Gastrocnemius medialis (tissue), 4 donors: ENCODE data around the gene LOXL3.

Experiments
- POLR2A ChIP-seq, 2 donors: fragments of 450-650 bp; IDR thresholded peaks; one replicate each; pipeline ENCODE4 v1.6.1; 2017; ENCODE audit warnings: antibody characterized with exemption in 2 of 2, mild to moderate bottlenecking in 2 of 2, moderate library complexity in 2 of 2
- TF ChIP-seq, protein P1 (sequence below), 5 experiments: fragments of 450-650 bp in 3 of 5; fragments of 200-600 bp in 2 of 5; sonication (generic) in 2 of 5; IDR thresholded peaks in 4 of 5; conservative IDR thresholded peaks in 1 of 5; 1 replicate in 4 of 5; 2 replicates in 1 of 5; pipeline ENCODE4 v1.5.1; 2016 to 2019; ENCODE audit warnings: antibody characterized with exemption in 5 of 5, mild to moderate bottlenecking in 3 of 5, moderate library complexity in 3 of 5

DNA sequence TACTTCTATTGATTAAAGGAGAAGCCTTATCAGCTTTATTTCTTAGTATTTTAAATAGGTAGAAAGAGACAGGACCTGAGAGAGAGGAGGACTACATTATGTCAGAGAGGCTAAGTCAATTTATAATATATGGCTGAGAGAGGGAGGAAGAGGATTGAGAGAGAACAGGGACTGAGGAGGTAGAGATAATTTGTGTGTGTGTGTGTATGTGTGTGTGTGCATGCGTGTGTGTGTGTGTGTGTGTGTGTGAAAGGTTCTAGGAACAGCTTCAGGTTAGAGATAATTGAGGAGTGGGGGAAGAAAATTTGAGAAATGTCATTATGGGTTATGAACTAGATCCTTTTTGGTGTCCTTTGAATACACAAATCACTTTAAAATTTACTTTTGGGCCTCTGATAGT, 15.9 kb upstream of the LOXL3 start:
- TF ChIP-seq, protein P1, sequence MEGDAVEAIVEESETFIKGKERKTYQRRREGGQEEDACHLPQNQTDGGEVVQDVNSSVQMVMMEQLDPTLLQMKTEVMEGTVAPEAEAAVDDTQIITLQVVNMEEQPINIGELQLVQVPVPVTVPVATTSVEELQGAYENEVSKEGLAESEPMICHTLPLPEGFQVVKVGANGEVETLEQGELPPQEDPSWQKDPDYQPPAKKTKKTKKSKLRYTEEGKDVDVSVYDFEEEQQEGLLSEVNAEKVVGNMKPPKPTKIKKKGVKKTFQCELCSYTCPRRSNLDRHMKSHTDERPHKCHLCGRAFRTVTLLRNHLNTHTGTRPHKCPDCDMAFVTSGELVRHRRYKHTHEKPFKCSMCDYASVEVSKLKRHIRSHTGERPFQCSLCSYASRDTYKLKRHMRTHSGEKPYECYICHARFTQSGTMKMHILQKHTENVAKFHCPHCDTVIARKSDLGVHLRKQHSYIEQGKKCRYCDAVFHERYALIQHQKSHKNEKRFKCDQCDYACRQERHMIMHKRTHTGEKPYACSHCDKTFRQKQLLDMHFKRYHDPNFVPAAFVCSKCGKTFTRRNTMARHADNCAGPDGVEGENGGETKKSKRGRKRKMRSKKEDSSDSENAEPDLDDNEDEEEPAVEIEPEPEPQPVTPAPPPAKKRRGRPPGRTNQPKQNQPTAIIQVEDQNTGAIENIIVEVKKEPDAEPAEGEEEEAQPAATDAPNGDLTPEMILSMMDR (IDR thresholded peaks at IDR 0.05 in 4 of 5, conservative IDR thresholded peaks at IDR 0.05 in 1 of 5), result no peak
- no peak for TF ChIP-seq POLR2A (IDR thresholded peaks at IDR 0.05)
